GM18499 (cell line): Measurements from ENCODE around the gene GLP1R.

Experiments used
- ATAC-seq: cut with Tn5 transposase; IDR thresholded peaks from one replicate; pipeline ENCODE4 v1.9.1; 2021; ENCODE audit warnings: moderate number of reproducible peaks; ENCODE audit not compliant: insufficient read depth, unreplicated experiment

Gene GLP1R

GRCh38 chr6:39041072-39041471 is 7.5 kb upstream of the GLP1R start:
- ATAC-seq = no peak

- ATAC-seq = no peak
Observed at GRCh38 chr6:39043776-39044175, 4.8 kb upstream of the GLP1R start.

GRCh38 chr6:39044181-39044580 is 4.4 kb upstream of the GLP1R start:
- no peak for ATAC-seq

GRCh38 chr6:39047434-39048327 is 900 bp upstream of the GLP1R start:
- no peak for ATAC-seq

GRCh38 chr6:39049575-39050283 is 1.1 kb downstream of the GLP1R start:
- no peak for ATAC-seq

GRCh38 chr6:39050453-39051112 is 2.0 kb downstream of the GLP1R start:
- no peak for ATAC-seq

GRCh38 chr6:39051399-39052122 is 3.0 kb downstream of the GLP1R start:
- ATAC-seq = no peak

- ATAC-seq = no peak
Observed at GRCh38 chr6:39053016-39053624, 4.5 kb downstream of the GLP1R start.

- no peak for ATAC-seq
Observed at GRCh38 chr6:39053854-39054576, 5.4 kb downstream of the GLP1R start.

GRCh38 chr6:39054577-39055142 is 6.1 kb downstream of the GLP1R start:
- no peak for ATAC-seq

GRCh38 chr6:39055661-39056060 is 7.1 kb downstream of the GLP1R start:
- no peak for ATAC-seq

- ATAC-seq = no peak
Observed at GRCh38 chr6:39056191-39056590, 7.6 kb downstream of the GLP1R start.

GRCh38 chr6:39056681-39057080 is 8.1 kb downstream of the GLP1R start:
- ATAC-seq = no peak

GRCh38 chr6:39057251-39058155 is 8.9 kb downstream of the GLP1R start:
- ATAC-seq = no peak

GRCh38 chr6:39058471-39059147 is 10.0 kb downstream of the GLP1R start:
- no peak for ATAC-seq

GRCh38 chr6:39059496-39060310 is 11.1 kb downstream of the GLP1R start:
- no peak for ATAC-seq
